HL-60/S4 (cell line): ENCODE measurements around the gene KEAP1.
"Not testable (repeated sequence)": the region's sequence is repeated elsewhere in the genome, so short reads cannot be mapped to it uniquely, and the experiment has no call there.

Experiments
- in situ Hi-C: fragments of 300-500 bp; cut with MboI; formaldehyde crosslinking; loops from 2 replicates; pipeline ENCODE4 v1.14.3; 2022; ENCODE audit warnings: low sequenced_read_pairs

The KEAP1 gene

DNA sequence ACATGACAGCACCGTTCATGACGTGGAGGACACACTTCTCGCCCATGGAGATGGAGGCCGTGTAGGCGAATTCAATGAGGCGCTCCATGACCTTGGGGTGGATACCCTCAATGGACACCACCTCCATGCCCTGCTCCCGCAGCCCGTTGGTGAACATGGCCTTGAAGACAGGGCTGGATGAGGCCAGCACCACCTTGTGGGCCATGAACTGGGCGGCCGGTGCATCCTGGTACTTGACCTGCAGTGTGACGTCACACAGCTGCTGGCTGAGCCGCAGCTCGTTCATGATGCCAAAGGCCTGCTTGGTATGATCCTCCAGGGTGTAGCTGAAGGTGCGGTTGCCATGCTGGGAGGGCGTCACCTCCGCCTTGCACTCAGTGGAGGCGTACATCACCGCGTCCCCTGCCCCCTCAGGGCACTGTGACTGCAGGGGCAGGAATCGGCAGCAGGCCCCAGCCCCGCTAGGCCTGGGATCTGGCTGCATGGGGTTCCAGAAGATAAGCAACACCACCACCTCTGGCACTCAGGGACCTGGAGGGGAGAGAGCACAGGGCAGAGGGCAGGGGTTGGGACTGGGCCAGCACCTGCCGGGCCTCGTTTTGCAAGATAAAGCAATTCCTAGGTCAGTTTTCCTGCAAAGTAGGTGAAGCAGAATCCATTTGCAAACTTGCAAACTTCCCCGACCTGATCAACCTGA, 3.5 kb downstream of the KEAP1 start:
- in situ Hi-C loops, result no loop called here

- in situ Hi-C loops, result no loop called here
These were observed 5.8 kb downstream of the KEAP1 start for GRCh38 chr19:10497371-10497770.

DNA sequence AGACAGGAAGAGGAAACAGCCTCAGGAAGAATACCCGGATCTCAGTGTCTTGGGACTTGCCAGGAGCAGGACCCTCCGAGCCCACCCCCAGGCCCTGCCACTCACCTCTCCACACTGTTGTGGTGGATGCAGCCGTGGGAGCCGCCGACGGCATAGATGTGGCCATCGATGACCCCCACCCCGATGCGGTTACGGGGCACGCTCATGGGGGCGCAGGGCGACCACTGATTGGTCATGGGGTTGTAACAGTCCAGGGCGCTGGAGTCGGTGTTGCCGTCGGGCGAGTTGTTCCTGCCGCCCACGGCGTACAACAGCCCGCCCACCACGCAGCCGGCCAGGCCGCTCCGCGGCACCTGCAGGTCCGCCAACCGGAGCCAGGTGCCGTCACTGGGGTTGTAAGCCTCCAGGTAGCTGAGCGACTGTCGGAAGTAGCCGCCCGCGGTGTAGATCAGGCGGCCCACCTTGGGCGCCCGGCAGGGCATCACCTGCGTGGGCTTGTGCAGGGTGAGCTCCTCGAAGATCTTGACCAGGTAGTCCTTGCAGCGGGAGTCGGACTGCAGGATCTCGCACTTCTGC, 11.6 kb downstream of the KEAP1 start:
- in situ Hi-C loops, result no loop called here

DNA sequence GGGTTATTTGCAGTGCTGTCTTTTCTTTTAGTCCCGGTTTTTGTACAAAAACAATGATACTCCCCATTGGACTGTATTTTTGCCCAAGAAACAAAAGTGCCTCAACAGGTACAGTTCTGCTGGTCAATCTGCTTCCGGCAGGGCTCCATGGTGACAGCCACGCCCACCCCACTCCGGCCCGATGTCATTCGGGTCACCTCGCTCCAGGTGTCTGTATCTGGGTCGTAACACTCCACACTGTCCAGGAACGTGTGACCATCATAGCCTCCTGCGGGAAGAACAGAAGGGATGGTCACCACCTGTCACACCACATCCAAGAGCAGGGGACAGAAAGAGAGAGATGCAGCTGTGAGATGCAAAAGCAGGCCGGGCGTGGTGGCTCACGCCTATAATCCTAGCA, 16.6 kb downstream of the KEAP1 start:
- in situ Hi-C loops, result loop anchor here (10.0 kb wide), 1 partner anchor 208 kb away; no protein-coding TSS in a partner anchor

- in situ Hi-C loops, result no loop called here
These were observed 24.2 kb downstream of the KEAP1 start for GRCh38 chr19:10478903-10479384.

DNA sequence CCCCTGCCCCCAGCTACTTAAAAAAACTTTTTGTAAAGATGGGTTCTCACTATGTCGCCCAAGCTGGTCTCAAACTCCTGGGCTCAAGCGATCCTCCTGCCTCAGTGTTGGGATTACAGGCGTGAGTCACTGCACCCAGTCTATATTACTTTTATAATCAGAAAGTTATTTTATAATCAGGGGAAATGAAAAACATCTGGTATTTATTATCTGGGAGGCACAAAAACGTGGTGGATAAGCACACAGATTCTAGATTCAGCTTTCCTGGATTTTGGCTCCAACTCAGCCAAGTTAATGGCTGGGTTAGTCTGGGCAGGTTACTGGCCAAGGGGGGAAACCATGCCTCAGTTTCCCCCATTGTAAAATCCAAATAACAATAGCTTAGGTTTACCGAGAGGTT, 24.7 kb downstream of the KEAP1 start:
- in situ Hi-C loops, result no loop called here

DNA sequence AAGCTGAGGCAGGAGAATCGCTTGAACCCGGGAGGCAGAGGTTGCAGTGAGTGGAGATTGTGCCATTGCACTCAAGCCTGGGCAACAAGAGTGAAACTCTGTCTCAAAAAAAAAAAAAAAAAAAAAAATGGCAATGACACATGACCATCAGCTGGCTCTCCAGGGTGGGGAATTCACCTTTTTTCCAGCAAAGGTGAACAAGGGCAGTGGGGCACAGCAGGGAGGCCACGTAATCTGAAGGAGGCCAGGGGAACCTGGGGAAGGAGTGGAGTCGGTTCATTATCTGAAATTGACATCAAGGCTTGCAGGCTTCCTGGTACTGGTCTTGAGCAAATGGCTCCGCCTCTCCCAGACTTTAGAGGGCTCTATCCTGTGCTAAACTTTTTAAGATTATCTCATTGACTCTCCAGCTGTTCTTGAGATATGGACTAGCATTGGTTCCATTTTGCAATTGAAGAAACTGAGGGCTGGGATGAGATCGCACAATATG, 28.1 kb downstream of the KEAP1 start:
- in situ Hi-C loops, result no loop called here

GRCh38 chr19:10473192-10473591, 30.0 kb downstream of the KEAP1 start:
- in situ Hi-C loops, result no loop called here

DNA sequence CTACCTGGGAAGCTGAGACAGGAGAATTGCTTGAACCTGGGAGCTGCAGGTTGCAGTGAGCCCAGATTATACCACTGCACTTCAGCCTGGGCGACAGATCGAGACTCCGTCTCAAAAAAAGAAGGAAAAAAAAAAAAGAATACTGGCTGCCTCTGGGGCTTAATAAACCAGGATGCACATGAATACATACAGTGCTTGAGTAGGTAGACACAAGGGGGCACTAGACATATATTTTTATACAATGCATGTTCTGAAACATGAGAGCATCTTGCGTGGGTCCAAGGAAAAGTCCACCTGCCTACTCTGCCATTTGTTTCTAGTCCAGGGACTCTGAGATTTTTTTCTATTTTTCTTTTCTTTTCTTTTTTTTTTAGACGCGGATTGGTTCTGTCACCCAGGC, 31.2 kb downstream of the KEAP1 start:
- in situ Hi-C loops, result no loop called here

- in situ Hi-C loops, result no loop called here
These were observed 35.0 kb downstream of the KEAP1 start for GRCh38 chr19:10468133-10468532.

DNA sequence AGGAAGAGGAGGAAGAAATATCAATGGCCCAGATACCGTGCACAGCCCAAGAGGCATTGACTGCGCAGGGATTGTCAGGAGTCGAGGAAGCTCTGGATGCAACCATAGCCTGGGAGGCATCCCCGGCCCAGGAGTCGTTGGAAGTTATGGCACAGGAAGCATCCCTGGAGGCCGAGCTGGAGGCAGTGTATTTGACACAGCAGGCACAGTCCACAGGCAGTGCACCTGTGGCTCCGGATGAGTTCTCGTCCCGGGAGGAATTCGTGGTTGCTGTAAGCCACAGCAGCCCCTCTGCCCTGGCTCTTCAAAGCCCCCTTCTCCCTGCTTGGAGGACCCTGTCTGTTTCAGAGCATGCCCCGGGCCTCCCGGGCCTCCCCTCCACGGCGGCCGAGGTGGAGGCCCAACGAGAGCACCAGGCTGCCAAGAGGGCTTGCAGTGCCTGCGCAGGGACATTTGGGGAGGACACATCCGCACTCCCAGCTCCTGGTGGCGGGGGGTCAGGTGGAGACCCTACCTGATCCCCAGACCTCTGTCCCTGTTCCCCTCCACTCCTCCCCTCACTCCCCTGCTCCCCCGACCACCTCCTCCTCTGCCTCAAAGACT, 36.0 kb downstream of the KEAP1 start:
- in situ Hi-C loops, result no loop called here

GRCh38 chr19:10464456-10464855, 38.7 kb downstream of the KEAP1 start:
- in situ Hi-C loops, result no loop called here

DNA sequence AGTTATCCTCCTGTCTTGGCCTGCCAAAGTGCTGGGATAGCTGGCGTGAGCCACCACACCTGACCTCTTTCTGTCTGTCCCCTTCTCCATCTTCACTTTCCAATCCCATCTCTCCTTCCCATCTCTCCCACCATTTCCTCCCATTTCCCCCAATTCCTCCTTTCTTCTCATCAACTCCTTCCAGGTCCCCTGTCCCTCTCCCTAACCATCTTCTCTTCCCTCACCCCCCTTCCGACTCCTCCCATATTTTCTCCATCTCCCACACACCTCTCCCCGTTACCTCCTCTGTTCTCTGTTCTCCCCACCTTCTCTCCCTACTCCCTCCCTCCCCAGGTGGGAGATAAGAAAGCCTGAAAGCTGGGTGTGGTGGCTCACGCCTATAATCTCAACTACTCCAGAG, 40.6 kb downstream of the KEAP1 start:
- in situ Hi-C loops, result no loop called here

DNA sequence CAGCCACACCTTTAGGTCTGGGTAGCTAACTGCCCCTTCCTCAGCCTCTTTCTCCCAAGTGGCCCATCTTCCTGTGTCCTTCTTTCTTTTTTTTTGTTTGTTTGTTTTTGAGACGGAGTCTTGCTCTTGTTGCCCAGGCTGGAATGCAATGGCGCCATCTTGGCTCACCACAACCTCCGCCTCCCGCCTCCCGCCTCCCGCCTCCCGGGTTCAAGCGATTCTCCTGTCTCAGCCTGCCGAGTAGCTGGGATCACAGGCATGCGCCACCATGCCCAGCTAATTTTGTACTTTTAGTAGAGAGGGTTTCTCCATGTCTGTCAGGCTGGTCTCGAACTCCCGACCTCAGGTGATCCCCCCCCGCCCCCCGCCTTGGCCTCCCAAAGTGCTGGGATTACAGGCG, 41.1 kb downstream of the KEAP1 start:
- in situ Hi-C loops, result not testable (repeated sequence)

GRCh38 chr19:10461047-10461949, 41.9 kb downstream of the KEAP1 start:
- in situ Hi-C loops, result no loop called here

- in situ Hi-C loops, result no loop called here
These were observed 42.5 kb downstream of the KEAP1 start for GRCh38 chr19:10460714-10461046.

GRCh38 chr19:10458733-10459132, 44.4 kb downstream of the KEAP1 start:
- in situ Hi-C loops, result not testable (repeated sequence)

DNA sequence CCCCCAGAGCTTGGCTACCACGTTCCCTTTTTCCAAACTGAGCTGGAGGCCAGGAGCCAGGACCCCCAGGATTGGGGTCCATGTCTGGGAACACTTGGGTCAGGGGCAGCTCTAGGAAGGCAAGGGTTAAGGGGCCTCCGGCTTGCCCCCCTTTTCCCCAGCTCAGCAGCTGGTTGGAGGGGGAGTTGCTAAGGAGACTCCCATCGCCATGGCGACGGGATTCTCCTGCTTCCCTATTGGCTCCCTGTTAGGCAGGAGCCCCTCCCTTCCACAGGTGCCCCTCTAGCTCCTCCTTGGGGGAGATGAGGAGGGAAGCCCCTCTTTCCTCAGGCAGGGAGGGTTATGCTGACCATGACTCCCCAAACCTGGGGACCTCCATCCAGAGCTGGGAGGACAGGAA, 48.9 kb downstream of the KEAP1 start:
- in situ Hi-C loops, result no loop called here

GRCh38 chr19:10453852-10454251, 49.3 kb downstream of the KEAP1 start:
- in situ Hi-C loops, result no loop called here

- in situ Hi-C loops, result no loop called here
These were observed 50.2 kb downstream of the KEAP1 start for GRCh38 chr19:10452726-10453618.
